SK-N-SH (cell line): ENCODE results near the gene KNG1.

Experiments
- CHD2 ChIP-seq: fragments of 150-350 bp; IDR thresholded peaks from 2 replicates; pipeline ENCODE4 v1.6.1; 2018; ENCODE audit warnings: low read length; ENCODE audit not compliant: partially characterized antibody
- CTCF ChIP-seq: fragments of 200-600 bp; sonication (generic); IDR thresholded peaks from 2 replicates; pipeline ENCODE4 v1.6.1; 2017; ENCODE audit warnings: antibody characterized with exemption, mild to moderate bottlenecking, moderate library complexity
- FOXJ3 ChIP-seq: sonication (generic); formaldehyde crosslinking; IDR thresholded peaks from 2 replicates; pipeline ENCODE4 v1.5.1; 2020; ENCODE audit warnings: mild to moderate bottlenecking, missing genetic modification reagents
- MAX ChIP-seq: IDR thresholded peaks from 2 replicates; pipeline ENCODE4 v1.4.0; 2012; ENCODE audit warnings: low read depth
- POLR2AphosphoS5 ChIP-seq: IDR thresholded peaks from 2 replicates; pipeline ENCODE4 v1.6.1; 2012; ENCODE audit warnings: low read depth, low read length
- REST ChIP-seq: IDR thresholded peaks from 2 replicates; pipeline ENCODE4 v1.6.1; 2012; ENCODE audit warnings: mild to moderate bottlenecking, low read depth, low read length, moderate library complexity
- RFX5 ChIP-seq: IDR thresholded peaks from 2 replicates; pipeline ENCODE4 v1.6.1; 2012; ENCODE audit warnings: mild to moderate bottlenecking, improper control_type of control experiment, low read length
- SIN3A ChIP-seq: IDR thresholded peaks from 2 replicates; pipeline ENCODE4 v1.6.1; 2012; ENCODE audit warnings: low read depth, mild to moderate bottlenecking, low read length, moderate library complexity, borderline replicate concordance
- TF ChIP-seq, protein P1 (sequence below): IDR thresholded peaks from 2 replicates; pipeline ENCODE4 v1.4.0; 2012; ENCODE audit warnings: low read depth, borderline replicate concordance

- no peak for TF ChIP-seq CTCF
- TF ChIP-seq FOXJ3 (CRISPR knock-in tag) = no peak
- no peak for TF ChIP-seq SIN3A
- TF ChIP-seq POLR2AphosphoS5 = no peak
- TF ChIP-seq, protein P1, sequence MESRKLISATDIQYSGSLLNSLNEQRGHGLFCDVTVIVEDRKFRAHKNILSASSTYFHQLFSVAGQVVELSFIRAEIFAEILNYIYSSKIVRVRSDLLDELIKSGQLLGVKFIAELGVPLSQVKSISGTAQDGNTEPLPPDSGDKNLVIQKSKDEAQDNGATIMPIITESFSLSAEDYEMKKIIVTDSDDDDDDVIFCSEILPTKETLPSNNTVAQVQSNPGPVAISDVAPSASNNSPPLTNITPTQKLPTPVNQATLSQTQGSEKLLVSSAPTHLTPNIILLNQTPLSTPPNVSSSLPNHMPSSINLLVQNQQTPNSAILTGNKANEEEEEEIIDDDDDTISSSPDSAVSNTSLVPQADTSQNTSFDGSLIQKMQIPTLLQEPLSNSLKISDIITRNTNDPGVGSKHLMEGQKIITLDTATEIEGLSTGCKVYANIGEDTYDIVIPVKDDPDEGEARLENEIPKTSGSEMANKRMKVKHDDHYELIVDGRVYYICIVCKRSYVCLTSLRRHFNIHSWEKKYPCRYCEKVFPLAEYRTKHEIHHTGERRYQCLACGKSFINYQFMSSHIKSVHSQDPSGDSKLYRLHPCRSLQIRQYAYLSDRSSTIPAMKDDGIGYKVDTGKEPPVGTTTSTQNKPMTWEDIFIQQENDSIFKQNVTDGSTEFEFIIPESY = no peak
- no peak for TF ChIP-seq RFX5
- TF ChIP-seq CHD2 = no peak
- no peak for TF ChIP-seq MAX
- TF ChIP-seq REST = no peak
Measured at GRCh38 chr3:186782542-186783057, 65.4 kb downstream of the KNG1 start.
